ENCODE results near the gene SYCP3. TPM values are rescaled to one million over a fixed set of nuclear protein-coding genes. Genes with fewer than 3 reads are reported as not detected.
"Not testable (repeated sequence)": the region's sequence is repeated elsewhere in the genome, so short reads cannot be mapped to it uniquely, and the experiment has no call there.

SYCP3 gene
- total RNA-seq, 4 donors from 2014 or later: 0.38 to 0.53 TPM; not detected in 2

GRCh38 chr12:101685092-101685491 is 54.2 kb downstream of the SYCP3 start:
- intact Hi-C loops (cut with DNase I): no loop called here
- TF ChIP-seq POLR2A (IDR thresholded peaks at IDR 0.05) (no peak), CTCF (IDR thresholded peaks at IDR 0.05) (no peak)
- H3K27me3 ChIP-seq: no peaks in the 10 kb centered on the region
- no peaks in the 10 kb centered on the region for H3K9me3 ChIP-seq
- H3K4me1 ChIP-seq: no peaks in the 10 kb centered on the region
- no peak overlapping the region for H3K4me3 ChIP-seq
- no peaks in the 10 kb centered on the region for H3K36me3 ChIP-seq
- no peak overlapping the region for H3K27ac ChIP-seq
- no peak for DNase-seq
- 38 to 64% methylated on average over 1 of the region's 1 CpG for WGBS, 2 donors

GRCh38 chr12:101681627-101682026 is 57.6 kb downstream of the SYCP3 start:
- DNase-seq; intact Hi-C loops (cut with DNase I); H3K4me1 ChIP-seq; H3K36me3 ChIP-seq; H3K27ac ChIP-seq; H3K27me3 ChIP-seq; H3K4me3 ChIP-seq; H3K9me3 ChIP-seq: not testable (repeated sequence)
- 52 to 53% methylated on average over 4 to 6 of the region's 6 CpGs for WGBS, 2 donors

- intact Hi-C loops (cut with DNase I): no loop called here
- no peak overlapping the region for H3K27ac ChIP-seq
- H3K4me3 ChIP-seq: no peak overlapping the region
- H3K27me3 ChIP-seq: no peaks in the 10 kb centered on the region
- H3K4me1 ChIP-seq: no peaks in the 10 kb centered on the region
- TF ChIP-seq POLR2A (IDR thresholded peaks at IDR 0.05): no peak
- no peak for TF ChIP-seq CTCF (IDR thresholded peaks at IDR 0.05)
- no peaks in the 10 kb centered on the region for H3K9me3 ChIP-seq
- no peaks in the 10 kb centered on the region for H3K36me3 ChIP-seq
- no peak for DNase-seq
Measured at GRCh38 chr12:101680647-101681046, 58.6 kb downstream of the SYCP3 start.

GRCh38 chr12:101680240-101680639 is 59.0 kb downstream of the SYCP3 start:
- WGBS, 2 donors: 70 to 78% methylated on average over 3 of the region's 3 CpGs

More at GRCh38 chr12:101680240-101680639, 59.0 kb downstream of the SYCP3 start:
- Histone ChIP-seq H3K4me3 (no peak overlapping the region), H3K9me3 (no peaks in the 10 kb centered on the region), H3K27me3 (no peaks in the 10 kb centered on the region), H3K27ac (no peak overlapping the region), H3K36me3 (no peaks in the 10 kb centered on the region), H3K4me1 (no peaks in the 10 kb centered on the region)
- no peak for TF ChIP-seq CTCF (IDR thresholded peaks at IDR 0.05)
- TF ChIP-seq POLR2A (IDR thresholded peaks at IDR 0.05): no peak
- intact Hi-C loops (cut with DNase I): no loop called here
- no peak for DNase-seq

Small RNA genes lying within 50 kb of the gene (small RNA-seq; reads per million reads assigned to genes)
- gene RNA5SP368: 0 reads per million in 4 donors
- 0 reads per million in 4 donors for gene RNU6-101P
- gene RNY1P16: 0 reads per million in 4 donors

Other genes starting within 250 kb of the SYCP3 start
- gene MYBPC1, start 144.5 kb downstream of the SYCP3 start, total RNA-seq: not detected
- 10 to 100 TPM; 12.7 to 53.6 (median 27.0) TPM for gene CHPT1, start 41.8 kb downstream of the SYCP3 start, total RNA-seq
- gene GNPTAB, start 91.5 kb upstream of the SYCP3 start, total RNA-seq: 10 to 100 TPM; 20.8 to 26.3 (median 21.9) TPM
- gene DRAM1, start 138.1 kb upstream of the SYCP3 start, total RNA-seq: 10 to 100 TPM in 1 of 4 donors, 1 to 10 TPM in 3; 1.4 to 15.0 (median 6.0) TPM